Measurements from ENCODE around the gene TRIM44. TPM values are rescaled to one million over a fixed set of nuclear protein-coding genes. Genes with fewer than 3 reads are reported as not detected.
A peak's percentile ranks its signal among the peaks of the same experiment; 100 is the strongest.

Gene TRIM44
- total RNA-seq, 6 experiments from 2014 or later: 13.9 to 37.1 (median 31.9) TPM

DNA sequence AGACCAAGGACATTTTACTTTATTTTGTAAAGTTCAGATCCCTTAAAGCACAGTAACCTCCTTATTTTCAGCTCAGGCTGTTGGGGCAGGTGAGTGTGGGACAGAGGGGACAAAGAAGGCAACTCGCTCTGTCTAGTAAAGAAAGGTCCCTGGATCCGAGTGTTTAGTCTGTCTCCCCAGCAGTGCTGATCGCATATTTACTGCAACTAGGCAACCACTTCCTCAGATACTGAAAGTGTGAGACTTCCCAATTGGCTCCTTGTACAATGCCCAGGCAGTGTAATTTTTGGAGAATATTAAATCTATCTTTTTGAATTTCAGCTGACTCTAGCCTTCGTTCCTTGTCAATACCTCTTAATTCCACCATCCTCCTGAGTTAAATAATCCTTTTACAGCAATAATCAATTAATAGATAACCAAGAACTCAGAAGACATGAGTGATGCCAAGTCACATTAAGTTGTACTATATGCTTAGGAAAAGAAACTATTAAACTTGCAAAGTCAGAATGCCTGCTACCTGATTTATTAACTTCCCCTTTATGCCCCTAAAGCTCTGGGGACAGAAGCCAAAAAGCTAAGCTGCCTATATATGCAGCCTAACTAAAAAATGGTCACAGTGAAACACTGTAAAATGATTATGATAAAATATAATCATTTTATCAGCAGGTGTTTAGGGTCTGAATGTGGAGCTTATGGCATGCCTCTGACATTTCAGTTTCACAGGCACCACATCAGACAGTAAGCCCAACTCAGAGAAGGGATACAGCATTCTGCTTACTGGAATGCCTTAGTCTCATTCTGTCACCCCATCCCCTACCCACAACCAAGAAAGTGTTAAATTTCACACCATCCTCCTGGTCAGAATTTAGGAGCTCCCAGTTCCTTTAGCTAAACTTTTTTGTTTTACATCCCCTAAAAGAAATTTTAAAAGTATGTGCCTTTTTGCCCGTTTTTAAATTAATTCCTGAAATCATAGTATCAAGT lies 138.7 kb downstream of the TRIM44 start:
- 64% methylated on average over 5 of the region's 5 CpGs for WGBS (ENCODE audit: insufficient coverage, low coverage, low lambda C conversion rate, missing lambda C conversion rate)
- DNase-seq (no peak), ATAC-seq (peak; percentile 35 to 65 (median 56))
- TF ChIP-seq POLR2A (IDR thresholded peaks at IDR 0.05): no peak
- TF ChIP-seq, protein P1, sequence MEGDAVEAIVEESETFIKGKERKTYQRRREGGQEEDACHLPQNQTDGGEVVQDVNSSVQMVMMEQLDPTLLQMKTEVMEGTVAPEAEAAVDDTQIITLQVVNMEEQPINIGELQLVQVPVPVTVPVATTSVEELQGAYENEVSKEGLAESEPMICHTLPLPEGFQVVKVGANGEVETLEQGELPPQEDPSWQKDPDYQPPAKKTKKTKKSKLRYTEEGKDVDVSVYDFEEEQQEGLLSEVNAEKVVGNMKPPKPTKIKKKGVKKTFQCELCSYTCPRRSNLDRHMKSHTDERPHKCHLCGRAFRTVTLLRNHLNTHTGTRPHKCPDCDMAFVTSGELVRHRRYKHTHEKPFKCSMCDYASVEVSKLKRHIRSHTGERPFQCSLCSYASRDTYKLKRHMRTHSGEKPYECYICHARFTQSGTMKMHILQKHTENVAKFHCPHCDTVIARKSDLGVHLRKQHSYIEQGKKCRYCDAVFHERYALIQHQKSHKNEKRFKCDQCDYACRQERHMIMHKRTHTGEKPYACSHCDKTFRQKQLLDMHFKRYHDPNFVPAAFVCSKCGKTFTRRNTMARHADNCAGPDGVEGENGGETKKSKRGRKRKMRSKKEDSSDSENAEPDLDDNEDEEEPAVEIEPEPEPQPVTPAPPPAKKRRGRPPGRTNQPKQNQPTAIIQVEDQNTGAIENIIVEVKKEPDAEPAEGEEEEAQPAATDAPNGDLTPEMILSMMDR (IDR thresholded peaks at IDR 0.05): no peak
- no peak overlapping the region for H3K4me3 ChIP-seq
- H3K9me3 ChIP-seq: no peaks in the 10 kb centered on the region
- no peaks in the 10 kb centered on the region for H3K27me3 ChIP-seq
- intact Hi-C loops (cut with DNase I): loop anchor here in 1 of 2 donors (10.0 kb wide), 1 partner anchor 56 kb away; no protein-coding TSS in a partner anchor
- peaks cover 0 to 1% (median 0%) of the 10 kb centered on the region in 4 donors for H3K36me3 ChIP-seq
- H3K27ac ChIP-seq: no peak overlapping the region
- peaks cover 0 to 16% (median 5%) of the 10 kb centered on the region in 4 donors for H3K4me1 ChIP-seq

DNA sequence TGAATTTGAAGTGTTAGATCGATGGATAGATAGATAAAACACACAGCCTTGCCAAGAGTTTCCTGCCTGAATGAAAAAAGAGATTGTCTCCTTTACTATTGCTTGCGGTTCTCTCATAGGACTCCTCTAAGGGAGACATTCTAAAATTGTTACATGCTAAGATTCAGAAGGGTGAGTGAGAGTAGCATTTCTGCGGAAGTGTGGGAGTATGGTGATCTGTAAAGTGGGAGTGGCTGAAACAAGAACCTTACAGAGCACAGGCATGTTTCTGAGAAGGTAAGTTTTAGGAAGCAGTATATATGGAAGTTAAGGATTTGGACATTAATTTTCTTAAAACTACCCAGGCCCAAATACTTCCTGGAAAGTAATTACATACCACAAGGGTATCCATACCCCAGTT lies 139.6 kb downstream of the TRIM44 start:
- ATAC-seq (no peak), DNase-seq (no peak)
- Histone ChIP-seq H3K9me3 (no peaks in the 10 kb centered on the region), H3K4me1 (peaks cover 0 to 16% (median 5%) of the 10 kb centered on the region in 4 donors), H3K27me3 (no peaks in the 10 kb centered on the region), H3K27ac (no peak overlapping the region), H3K36me3 (peaks cover 0 to 3% (median 0%) of the 10 kb centered on the region in 4 donors), H3K4me3 (no peak overlapping the region)
- intact Hi-C loops (cut with DNase I): loop anchor here in 1 of 2 donors (10.0 kb wide), 1 partner anchor 57 kb away; no protein-coding TSS in a partner anchor
- TF ChIP-seq POLR2A (IDR thresholded peaks at IDR 0.05): no peak
- TF ChIP-seq, protein P1 (IDR thresholded peaks at IDR 0.05): no peak
- WGBS (ENCODE audit: insufficient coverage, low coverage, low lambda C conversion rate, missing lambda C conversion rate): 80% methylated on average over 3 of the region's 3 CpGs

DNA sequence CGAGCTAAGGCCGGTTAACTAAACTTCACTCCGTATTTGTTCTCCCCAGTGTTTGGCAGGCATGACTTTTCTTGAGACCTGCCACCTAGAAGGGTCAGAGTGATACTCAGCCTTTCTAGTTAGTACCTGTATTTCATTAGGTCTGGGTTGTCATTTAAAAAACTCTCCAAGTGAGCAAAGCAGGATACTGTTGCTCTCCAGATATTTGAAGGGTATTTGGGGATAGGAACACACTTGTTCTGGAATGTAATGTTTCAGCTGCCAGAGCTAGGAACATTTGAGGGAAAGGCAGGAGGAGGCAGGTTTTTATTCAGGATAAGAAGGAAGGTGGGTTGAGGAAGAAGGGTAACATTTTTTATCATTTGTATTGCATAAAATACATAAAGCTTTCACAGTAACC lies 140.1 kb downstream of the TRIM44 start:
- DNase-seq: no peak
- intact Hi-C loops (cut with DNase I): loop anchor here in 1 of 2 donors (10.0 kb wide), 1 partner anchor 58 kb away; no protein-coding TSS in a partner anchor
- Histone ChIP-seq H3K9me3 (no peaks in the 10 kb centered on the region), H3K4me3 (no peak overlapping the region), H3K27me3 (no peaks in the 10 kb centered on the region), H3K4me1 (peaks cover 0 to 16% (median 5%) of the 10 kb centered on the region in 4 donors), H3K36me3 (peaks cover 0 to 3% (median 0%) of the 10 kb centered on the region in 4 donors), H3K27ac (no peak overlapping the region)
- 98% methylated on average over 3 of the region's 3 CpGs for WGBS (ENCODE audit: insufficient coverage, low coverage, low lambda C conversion rate, missing lambda C conversion rate)
- ATAC-seq: no peak
- TF ChIP-seq, protein P1 (IDR thresholded peaks at IDR 0.05): no peak
- TF ChIP-seq POLR2A (IDR thresholded peaks at IDR 0.05): no peak

DNA sequence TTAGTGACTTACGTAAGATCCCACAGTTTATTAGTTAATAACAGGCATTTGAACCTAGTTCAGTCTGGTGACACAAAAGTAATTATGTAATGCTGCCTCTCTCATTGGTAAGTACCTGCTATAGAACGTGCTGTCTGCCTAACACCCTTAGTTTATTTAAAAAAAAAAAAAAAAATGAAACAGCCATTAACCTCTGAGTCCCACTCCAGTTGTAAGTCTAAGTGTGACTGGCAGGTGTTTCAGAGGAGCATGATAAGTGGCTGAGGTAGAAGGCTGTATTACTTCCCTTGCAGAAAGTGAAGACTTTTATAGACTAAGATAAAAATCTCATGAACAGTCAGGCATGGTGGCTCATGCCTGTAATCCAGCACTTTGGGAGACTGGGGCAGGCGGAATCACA lies 140.5 kb downstream of the TRIM44 start:
- intact Hi-C loops (cut with DNase I): loop anchor here in 1 of 2 donors (10.0 kb wide), 1 partner anchor 58 kb away; no protein-coding TSS in a partner anchor
- Histone ChIP-seq H3K4me1 (peaks cover 0 to 16% (median 4%) of the 10 kb centered on the region in 4 donors), H3K27ac (no peak overlapping the region), H3K4me3 (no peak overlapping the region), H3K9me3 (no peaks in the 10 kb centered on the region), H3K36me3 (peaks cover 0 to 3% (median 0%) of the 10 kb centered on the region in 4 donors), H3K27me3 (no peaks in the 10 kb centered on the region)
- TF ChIP-seq, protein P1 (IDR thresholded peaks at IDR 0.05): no peak
- TF ChIP-seq POLR2A (IDR thresholded peaks at IDR 0.05): no peak
- DNase-seq (no peak), ATAC-seq (no peak)
- 64% methylated on average over 3 of the region's 3 CpGs for WGBS (ENCODE audit: insufficient coverage, low coverage, low lambda C conversion rate, missing lambda C conversion rate)

All from right lobe of liver (tissue), 6 donors.